Activated CD8-positive, alpha-beta memory T cell treated with anti-CD3 and anti-CD28 coated beads, Interleukin-2, amount 50 U/mL, for 4 hours (primary cell): ENCODE data around the gene CCDC15.

Experiments used
- DNase-seq: peaks from one replicate; pipeline ENCODE4 v3.0.0-alpha.2; 2020

CCDC15 gene

GRCh38 chr11:124953753-124954589 lies at the start of gene CCDC15:
TSS of gene CCDC15 (plus strand) at chr11:124954202. CDS start at chr11:124954733, 531 bp downstream.
- DNase-seq = peak; percentile 94

- DNase-seq = no peak
These were observed 38.2 kb upstream of the CCDC15 start for GRCh38 chr11:124915541-124916369.

- DNase-seq = no peak
These were observed 37.7 kb upstream of the CCDC15 start for GRCh38 chr11:124916370-124916710.

GRCh38 chr11:124917115-124917637 lies 36.8 kb upstream of the CCDC15 start:
- DNase-seq = no peak

GRCh38 chr11:124918950-124919349 lies 35.1 kb upstream of the CCDC15 start, which contains the start of gene HEPN1:
TSS of gene HEPN1 (plus strand) at chr11:124919250.
- DNase-seq = no peak

- DNase-seq = no peak
These were observed 34.1 kb upstream of the CCDC15 start for GRCh38 chr11:124919898-124920297.

GRCh38 chr11:124920356-124920755 lies 33.6 kb upstream of the CCDC15 start:
- DNase-seq = no peak

- DNase-seq = peak; percentile 81
These were observed 33.0 kb upstream of the CCDC15 start for GRCh38 chr11:124920870-124921609.

- no peak for DNase-seq
These were observed 31.2 kb upstream of the CCDC15 start for GRCh38 chr11:124922831-124923230.

GRCh38 chr11:124923296-124923695 lies 30.7 kb upstream of the CCDC15 start:
- no peak for DNase-seq

GRCh38 chr11:124928942-124929665 lies 24.9 kb upstream of the CCDC15 start:
- DNase-seq = no peak

- no peak for DNase-seq
These were observed 23.2 kb upstream of the CCDC15 start for GRCh38 chr11:124930799-124931198.

GRCh38 chr11:124934862-124935547 lies 19.0 kb upstream of the CCDC15 start:
- DNase-seq = no peak

GRCh38 chr11:124935548-124936514 lies 18.2 kb upstream of the CCDC15 start, which contains the start of gene HEPACAM:
TSS of gene HEPACAM (minus strand) at chr11:124936047. CDS start at chr11:124936006, 41 bp downstream.
- DNase-seq = no peak

- DNase-seq = no peak
These were observed 16.6 kb upstream of the CCDC15 start for GRCh38 chr11:124937336-124937935.

GRCh38 chr11:124938206-124938765 lies 15.7 kb upstream of the CCDC15 start:
- DNase-seq = no peak

GRCh38 chr11:124938970-124939369 lies 15.0 kb upstream of the CCDC15 start:
- DNase-seq = no peak

- DNase-seq = no peak
These were observed 12.3 kb upstream of the CCDC15 start for GRCh38 chr11:124941703-124942102.

- no peak for DNase-seq
These were observed 11.3 kb upstream of the CCDC15 start for GRCh38 chr11:124942466-124943253.
